ENCODE data around the gene DENND2A.
A peak's percentile ranks its signal among the peaks of the same experiment; 100 is the strongest.

The DENND2A gene

DNA sequence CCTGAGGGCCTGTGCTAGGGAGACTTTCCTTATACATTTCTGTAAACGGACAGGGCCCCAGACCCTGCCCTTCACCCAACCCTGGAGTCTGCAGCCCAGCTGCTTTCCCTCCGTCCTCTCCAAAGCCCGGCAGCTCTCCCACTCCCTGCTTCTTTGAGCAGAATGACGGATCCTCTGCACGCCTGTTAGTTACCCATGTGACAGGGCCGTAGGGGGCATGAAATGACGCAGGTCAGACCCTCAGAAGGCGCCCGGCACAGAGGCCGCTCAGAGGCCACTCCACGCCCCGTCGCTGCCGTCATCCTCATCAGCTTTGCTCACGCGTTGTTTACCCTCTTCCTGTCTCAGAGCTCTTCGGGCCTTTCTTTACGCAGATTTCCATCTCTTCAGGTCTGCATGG is 101.2 kb downstream of the DENND2A start:
- H4K91ac ChIP-seq (ENCODE audit: low read depth, low read length): no peak overlapping the region
- whole genome bisulfite sequencing (ENCODE audit: extremely low coverage, insufficient coverage, insufficient read length): no CpG with 5 or more reads among the region's 18 CpGs
- no peak overlapping the region for H3K4ac ChIP-seq (ENCODE audit: low read depth, low read length)
- no peak overlapping the region for H3K27ac ChIP-seq (ENCODE audit: low read depth, low read length)
- no peak for DNase-seq
- no peak overlapping the region for H3K23ac ChIP-seq (ENCODE audit: low read length)
- H3K79me1 ChIP-seq (ENCODE audit: low read length): peaks cover 1% of the 10 kb centered on the region
- H2AFZ ChIP-seq (ENCODE audit: insufficient read depth, low read length, poor library complexity): no peak overlapping the region
- H3K79me2 ChIP-seq (ENCODE audit: control insufficient read depth, insufficient read depth, low read length, poor library complexity): no peaks in the 10 kb centered on the region
- H2BK12ac ChIP-seq (ENCODE audit: low read length): no peak overlapping the region
- no peaks in the 10 kb centered on the region for H3K27me3 ChIP-seq (ENCODE audit: insufficient read depth, low read length)
- no peak overlapping the region for H3K18ac ChIP-seq (ENCODE audit: low read length)
- H3K14ac ChIP-seq (ENCODE audit: low read length): no peak overlapping the region
- H4K12ac ChIP-seq (ENCODE audit: low read depth, low read length): no peak overlapping the region
- H3K4me2 ChIP-seq (ENCODE audit: low read length): no peak overlapping the region
- H2BK5ac ChIP-seq (ENCODE audit: low read depth, low read length, poor library complexity): no peak overlapping the region
- peaks cover 11 to 12% of the 10 kb centered on the region in 2 experiments for H3K4me1 ChIP-seq (ENCODE audit: control insufficient read depth in 1 of 2, insufficient read depth in 2 of 2, low read length in 2 of 2)
- no peak overlapping the region for H4K8ac ChIP-seq (ENCODE audit: low read depth, low read length)
- peaks cover 3 to 5% of the 10 kb centered on the region in 2 experiments for H3K36me3 ChIP-seq (ENCODE audit: control insufficient read depth in 1 of 2, insufficient read depth in 2 of 2, low read length in 2 of 2)
- no peak overlapping the region for H3K9ac ChIP-seq (ENCODE audit: low read length)
- no peak overlapping the region for H2BK120ac ChIP-seq (ENCODE audit: insufficient read depth, low read length, poor library complexity)
- H3K9me3 ChIP-seq (ENCODE audit: insufficient read depth, low read depth, low read length): no peaks in the 10 kb centered on the region
- no peak overlapping the region for H3K4me3 ChIP-seq (ENCODE audit: low read depth, low read length)
- no peak overlapping the region for H2AK5ac ChIP-seq (ENCODE audit: low read length)

- H3K23ac ChIP-seq (ENCODE audit: low read length): no peak overlapping the region
Measured at GRCh38 chr7:140537750-140538482, 102.7 kb downstream of the DENND2A start.

DNA sequence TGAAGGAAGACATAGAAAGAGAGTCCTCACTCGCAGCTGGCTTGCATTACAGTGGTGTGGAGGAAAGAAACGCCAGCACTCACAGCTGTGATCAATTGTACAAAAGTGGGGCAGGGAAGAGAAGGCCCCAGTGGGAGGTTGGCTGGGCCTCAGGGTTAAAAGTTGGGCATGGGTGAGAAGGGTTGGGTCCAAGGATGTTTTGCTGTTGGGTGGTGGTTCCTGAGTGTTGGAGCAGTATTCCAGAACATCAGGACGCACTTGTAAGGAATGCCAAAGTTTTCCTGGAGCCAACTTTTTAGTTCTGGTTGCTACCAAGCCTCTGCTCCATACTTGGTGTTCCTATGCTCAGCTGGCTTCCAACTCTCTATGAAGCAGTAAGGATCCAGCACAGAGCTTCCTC is 105.9 kb downstream of the DENND2A start:
- Histone ChIP-seq H3K9ac (ENCODE audit: low read length) (no peak overlapping the region), H2BK120ac (ENCODE audit: insufficient read depth, low read length, poor library complexity) (no peak overlapping the region), H3K18ac (ENCODE audit: low read length) (no peak overlapping the region), H2BK12ac (ENCODE audit: low read length) (no peak overlapping the region), H2AK5ac (ENCODE audit: low read length) (no peak overlapping the region), H3K4me3 (ENCODE audit: low read depth, low read length) (no peak overlapping the region), H4K8ac (ENCODE audit: low read depth, low read length) (no peak overlapping the region), H3K27me3 (ENCODE audit: insufficient read depth, low read length) (no peaks in the 10 kb centered on the region), H3K36me3 (ENCODE audit: control insufficient read depth in 1 of 2, insufficient read depth in 2 of 2, low read length in 2 of 2) (peaks cover 0 to 4% of the 10 kb centered on the region in 2 experiments), H3K79me1 (ENCODE audit: low read length) (no peaks in the 10 kb centered on the region), H3K27ac (ENCODE audit: low read depth, low read length) (no peak overlapping the region), H3K79me2 (ENCODE audit: control insufficient read depth, insufficient read depth, low read length, poor library complexity) (no peaks in the 10 kb centered on the region), H3K9me3 (ENCODE audit: insufficient read depth, low read depth, low read length) (no peaks in the 10 kb centered on the region), H2BK5ac (ENCODE audit: low read depth, low read length, poor library complexity) (no peak overlapping the region), H2AFZ (ENCODE audit: insufficient read depth, low read length, poor library complexity) (no peak overlapping the region), H4K12ac (ENCODE audit: low read depth, low read length) (no peak overlapping the region), H4K91ac (ENCODE audit: low read depth, low read length) (no peak overlapping the region), H3K4ac (ENCODE audit: low read depth, low read length) (no peak overlapping the region), H3K23ac (ENCODE audit: low read length) (no peak overlapping the region), H3K14ac (ENCODE audit: low read length) (no peak overlapping the region), H3K4me1 (ENCODE audit: control insufficient read depth in 1 of 2, insufficient read depth in 2 of 2, low read length in 2 of 2) (no peaks in the 10 kb centered on the region), H3K4me2 (ENCODE audit: low read length) (no peak overlapping the region)
- no peak for DNase-seq
- no CpG with 5 or more reads among the region's 3 CpGs for WGBS (ENCODE audit: extremely low coverage, insufficient coverage, insufficient read length)

More at GRCh38 chr7:140537750-140538482, 102.7 kb downstream of the DENND2A start:
- H3K27me3 ChIP-seq (ENCODE audit: insufficient read depth, low read length): no peaks in the 10 kb centered on the region
- no peak overlapping the region for H3K9ac ChIP-seq (ENCODE audit: low read length)
- H4K8ac ChIP-seq (ENCODE audit: low read depth, low read length): no peak overlapping the region
- H2BK5ac ChIP-seq (ENCODE audit: low read depth, low read length, poor library complexity): no peak overlapping the region
- H3K18ac ChIP-seq (ENCODE audit: low read length): no peak overlapping the region
- H2AFZ ChIP-seq (ENCODE audit: insufficient read depth, low read length, poor library complexity): no peak overlapping the region
- no peak overlapping the region for H3K4me3 ChIP-seq (ENCODE audit: low read depth, low read length)
- H2BK120ac ChIP-seq (ENCODE audit: insufficient read depth, low read length, poor library complexity): no peak overlapping the region
- H3K79me1 ChIP-seq (ENCODE audit: low read length): peaks cover 1% of the 10 kb centered on the region
- peaks cover 11 to 12% of the 10 kb centered on the region in 2 experiments for H3K4me1 ChIP-seq (ENCODE audit: control insufficient read depth in 1 of 2, insufficient read depth in 2 of 2, low read length in 2 of 2)
- H4K91ac ChIP-seq (ENCODE audit: low read depth, low read length): no peak overlapping the region
- H3K14ac ChIP-seq (ENCODE audit: low read length): no peak overlapping the region
- H3K27ac ChIP-seq (ENCODE audit: low read depth, low read length): no peak overlapping the region
- no peak overlapping the region for H3K4me2 ChIP-seq (ENCODE audit: low read length)
- peak in 1 of 2 donors; percentile 34 for DNase-seq
- H2AK5ac ChIP-seq (ENCODE audit: low read length): no peak overlapping the region
- H3K79me2 ChIP-seq (ENCODE audit: control insufficient read depth, insufficient read depth, low read length, poor library complexity): no peaks in the 10 kb centered on the region
- no CpG with 5 or more reads among the region's 12 CpGs for WGBS (ENCODE audit: extremely low coverage, insufficient coverage, insufficient read length)
- H3K4ac ChIP-seq (ENCODE audit: low read depth, low read length): no peak overlapping the region
- no peak overlapping the region for H4K12ac ChIP-seq (ENCODE audit: low read depth, low read length)
- peaks cover 0 to 4% of the 10 kb centered on the region in 2 experiments for H3K36me3 ChIP-seq (ENCODE audit: control insufficient read depth in 1 of 2, insufficient read depth in 2 of 2, low read length in 2 of 2)
- no peaks in the 10 kb centered on the region for H3K9me3 ChIP-seq (ENCODE audit: insufficient read depth, low read depth, low read length)
- H2BK12ac ChIP-seq (ENCODE audit: low read length): no peak overlapping the region

GRCh38 chr7:140533394-140533872 is 107.2 kb downstream of the DENND2A start:
- no peak overlapping the region for H4K12ac ChIP-seq (ENCODE audit: low read depth, low read length)
- H3K27ac ChIP-seq (ENCODE audit: low read depth, low read length): no peak overlapping the region
- no peak overlapping the region for H4K8ac ChIP-seq (ENCODE audit: low read depth, low read length)
- no peak for DNase-seq
- H3K4me2 ChIP-seq (ENCODE audit: low read length): no peak overlapping the region
- H3K4me1 ChIP-seq (ENCODE audit: control insufficient read depth in 1 of 2, insufficient read depth in 2 of 2, low read length in 2 of 2): no peaks in the 10 kb centered on the region
- H3K14ac ChIP-seq (ENCODE audit: low read length): no peak overlapping the region
- no peak overlapping the region for H4K91ac ChIP-seq (ENCODE audit: low read depth, low read length)
- H3K4me3 ChIP-seq (ENCODE audit: low read depth, low read length): no peak overlapping the region
- H3K4ac ChIP-seq (ENCODE audit: low read depth, low read length): no peak overlapping the region
- no peaks in the 10 kb centered on the region for H3K9me3 ChIP-seq (ENCODE audit: insufficient read depth, low read depth, low read length)
- H3K18ac ChIP-seq (ENCODE audit: low read length): no peak overlapping the region
- no CpG with 5 or more reads among the region's 13 CpGs for WGBS (ENCODE audit: extremely low coverage, insufficient coverage, insufficient read length)
- no peak overlapping the region for H2AK5ac ChIP-seq (ENCODE audit: low read length)
- H3K79me2 ChIP-seq (ENCODE audit: control insufficient read depth, insufficient read depth, low read length, poor library complexity): no peaks in the 10 kb centered on the region
- H3K23ac ChIP-seq (ENCODE audit: low read length): no peak overlapping the region
- H2BK120ac ChIP-seq (ENCODE audit: insufficient read depth, low read length, poor library complexity): no peak overlapping the region
- no peak overlapping the region for H2BK5ac ChIP-seq (ENCODE audit: low read depth, low read length, poor library complexity)
- H3K36me3 ChIP-seq (ENCODE audit: control insufficient read depth in 1 of 2, insufficient read depth in 2 of 2, low read length in 2 of 2): peaks cover 0 to 4% of the 10 kb centered on the region in 2 experiments
- H3K79me1 ChIP-seq (ENCODE audit: low read length): no peaks in the 10 kb centered on the region
- no peak overlapping the region for H3K9ac ChIP-seq (ENCODE audit: low read length)
- H2BK12ac ChIP-seq (ENCODE audit: low read length): no peak overlapping the region
- H3K27me3 ChIP-seq (ENCODE audit: insufficient read depth, low read length): no peaks in the 10 kb centered on the region
- H2AFZ ChIP-seq (ENCODE audit: insufficient read depth, low read length, poor library complexity): no peak overlapping the region
